ENCODE data around the gene UBASH3B.

The UBASH3B gene

GRCh38 chr11:122851366-122851966 lies 195.9 kb downstream of the UBASH3B start:
- H3K4me1 ChIP-seq (ENCODE audit: low read length), result peaks cover 18% of the 10 kb centered on the region

GRCh38 chr11:122852074-122852795 lies 196.7 kb downstream of the UBASH3B start:
- peak overlapping the region; percentile 41 for H3K9ac ChIP-seq (ENCODE audit: low read length)
- peaks cover 23% of the 10 kb centered on the region for H3K4me1 ChIP-seq (ENCODE audit: low read length)
- peak overlapping the region; percentile 75 for H3K4me3 ChIP-seq (ENCODE audit: low read length)
- no peak overlapping the region for H3K27ac ChIP-seq (ENCODE audit: low read length)
- peak overlapping the region; percentile 85 for H2AFZ ChIP-seq (ENCODE audit: low read depth, low read length)
- H3K27me3 ChIP-seq (ENCODE audit: low read depth, low read length), result 0 out of 2 replicates have a peak, but pooled peaks cover 7% of the 10 kb centered on the region
- H3K36me3 ChIP-seq (replicated peaks; ENCODE audit: low read depth, low read length), result no peaks in the 10 kb centered on the region
- no peak for TF ChIP-seq EZH2phosphoT487 (IDR thresholded peaks at IDR 0.05; ENCODE audit: low read depth)
- no peak for TF ChIP-seq CTCF (IDR thresholded peaks at IDR 0.05; ENCODE audit: low read depth, low read length)
- peak overlapping the region; percentile 84 for H3K4me2 ChIP-seq (ENCODE audit: low read length)
- H4K20me1 ChIP-seq (ENCODE audit: insufficient read depth, low read length), result no peaks in the 10 kb centered on the region
- H3K9me3 ChIP-seq (ENCODE audit: insufficient read depth, low read length), result no peaks in the 10 kb centered on the region
- no peaks in the 10 kb centered on the region for H3K79me2 ChIP-seq (ENCODE audit: low read length)

More at GRCh38 chr11:122851366-122851966, 195.9 kb downstream of the UBASH3B start:
- H3K27ac ChIP-seq (ENCODE audit: low read length), result no peak overlapping the region
- H4K20me1 ChIP-seq (ENCODE audit: insufficient read depth, low read length), result no peaks in the 10 kb centered on the region
- peak overlapping the region; percentile 85 for H2AFZ ChIP-seq (ENCODE audit: low read depth, low read length)
- no peaks in the 10 kb centered on the region for H3K79me2 ChIP-seq (ENCODE audit: low read length)
- peak overlapping the region; percentile 41 for H3K9ac ChIP-seq (ENCODE audit: low read length)
- TF ChIP-seq EZH2phosphoT487 (IDR thresholded peaks at IDR 0.05; ENCODE audit: low read depth) (no peak), CTCF (IDR thresholded peaks at IDR 0.05; ENCODE audit: low read depth, low read length) (no peak)
- H3K4me2 ChIP-seq (ENCODE audit: low read length), result peak overlapping the region; percentile 84
- H3K36me3 ChIP-seq (replicated peaks; ENCODE audit: low read depth, low read length), result no peaks in the 10 kb centered on the region
- no peaks in the 10 kb centered on the region for H3K9me3 ChIP-seq (ENCODE audit: insufficient read depth, low read length)
- H3K27me3 ChIP-seq (ENCODE audit: low read depth, low read length), result 0 out of 2 replicates have a peak, but pooled peaks cover 11% of the 10 kb centered on the region
- peak overlapping the region; percentile 75 for H3K4me3 ChIP-seq (ENCODE audit: low read length)

- H3K36me3 ChIP-seq (replicated peaks; ENCODE audit: low read depth, low read length), result no peaks in the 10 kb centered on the region
- H3K9me3 ChIP-seq (ENCODE audit: insufficient read depth, low read length), result no peaks in the 10 kb centered on the region
- H3K79me2 ChIP-seq (ENCODE audit: low read length), result no peaks in the 10 kb centered on the region
- H2AFZ ChIP-seq (ENCODE audit: low read depth, low read length), result peak overlapping the region; percentile 85
- peaks cover 5% of the 10 kb centered on the region; the same call in 1 of the 2 replicates for H3K27me3 ChIP-seq (ENCODE audit: low read depth, low read length)
- 0 out of 2 replicates have a peak overlapping the region, but pooled peaks have one; percentile 10 for H3K9ac ChIP-seq (ENCODE audit: low read length)
- TF ChIP-seq EZH2phosphoT487 (IDR thresholded peaks at IDR 0.05; ENCODE audit: low read depth) (no peak), CTCF (IDR thresholded peaks at IDR 0.05; ENCODE audit: low read depth, low read length) (no peak)
- H3K27ac ChIP-seq (ENCODE audit: low read length), result no peak overlapping the region
- peak overlapping the region; percentile 84 for H3K4me2 ChIP-seq (ENCODE audit: low read length)
- H3K4me1 ChIP-seq (ENCODE audit: low read length), result peaks cover 23% of the 10 kb centered on the region
- H3K4me3 ChIP-seq (ENCODE audit: low read length), result peak overlapping the region; percentile 75
- no peaks in the 10 kb centered on the region for H4K20me1 ChIP-seq (ENCODE audit: insufficient read depth, low read length)
Measured at GRCh38 chr11:122852796-122853160, 197.3 kb downstream of the UBASH3B start.

GRCh38 chr11:122853261-122853660 lies 197.7 kb downstream of the UBASH3B start:
- Histone ChIP-seq H3K27ac (ENCODE audit: low read length) (no peak overlapping the region), H3K4me3 (ENCODE audit: low read length) (no peak overlapping the region), H3K36me3 (replicated peaks; ENCODE audit: low read depth, low read length) (no peaks in the 10 kb centered on the region), H3K4me1 (ENCODE audit: low read length) (peaks cover 23% of the 10 kb centered on the region), H2AFZ (ENCODE audit: low read depth, low read length) (no peak overlapping the region), H4K20me1 (ENCODE audit: insufficient read depth, low read length) (no peaks in the 10 kb centered on the region), H3K79me2 (ENCODE audit: low read length) (no peaks in the 10 kb centered on the region), H3K9me3 (ENCODE audit: insufficient read depth, low read length) (no peaks in the 10 kb centered on the region), H3K4me2 (ENCODE audit: low read length) (no peak overlapping the region), H3K27me3 (ENCODE audit: low read depth, low read length) (peaks cover 8% of the 10 kb centered on the region; the same call in 1 of the 2 replicates), H3K9ac (ENCODE audit: low read length) (no peak overlapping the region)
- TF ChIP-seq CTCF (IDR thresholded peaks at IDR 0.05; ENCODE audit: low read depth, low read length) (no peak), EZH2phosphoT487 (IDR thresholded peaks at IDR 0.05; ENCODE audit: low read depth) (no peak)
